HUDEP-2 (cell line): ENCODE measurements around the gene RAPGEF5.

Experiments used
- DNase-seq, 76 experiments: peaks; one replicate each; lab custom pipeline; 2025; ENCODE audit not compliant: unreplicated experiment in 76 of 76; lab: John Stamatoyannopoulos, UW

Gene RAPGEF5

GRCh38 chr7:22196429-22196828 lies 160.5 kb downstream of the RAPGEF5 start:
- no peak for DNase-seq

- no peak for DNase-seq
These were observed 161.4 kb downstream of the RAPGEF5 start for GRCh38 chr7:22195397-22196172.

GRCh38 chr7:22194658-22195273 lies 162.2 kb downstream of the RAPGEF5 start:
- no peak for DNase-seq

GRCh38 chr7:22193450-22193983 lies 163.4 kb downstream of the RAPGEF5 start:
- DNase-seq = no peak

- DNase-seq = no peak
These were observed 164.2 kb downstream of the RAPGEF5 start for GRCh38 chr7:22192801-22193200.

GRCh38 chr7:22190736-22191135 lies 166.2 kb downstream of the RAPGEF5 start:
- DNase-seq = no peak

- no peak for DNase-seq
These were observed 167.2 kb downstream of the RAPGEF5 start for GRCh38 chr7:22189741-22190140.

DNA sequence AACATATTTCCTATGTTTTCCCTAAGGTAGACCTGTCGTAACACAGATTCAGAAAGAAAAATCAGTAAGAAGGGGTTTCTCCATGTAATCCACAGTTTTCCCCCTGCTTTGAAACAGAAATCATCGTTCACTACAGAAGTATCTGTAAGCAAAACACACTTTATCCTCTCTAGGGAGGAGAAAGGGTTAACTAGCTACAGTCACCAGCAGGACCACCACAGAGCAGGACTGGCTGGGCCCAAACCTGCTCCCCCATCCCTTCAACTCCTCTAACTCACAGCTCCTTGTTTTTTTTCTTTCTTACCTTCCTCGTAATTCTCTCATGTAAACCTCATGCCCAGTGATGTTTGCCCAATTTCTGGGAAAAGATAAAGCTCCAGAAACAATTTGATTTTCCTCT lies 167.7 kb downstream of the RAPGEF5 start:
- DNase-seq = no peak

- no peak for DNase-seq
These were observed 169.1 kb downstream of the RAPGEF5 start for GRCh38 chr7:22187691-22188348.

GRCh38 chr7:22185559-22185958 lies 171.4 kb downstream of the RAPGEF5 start:
- DNase-seq = no peak

- no peak for DNase-seq
These were observed 172.3 kb downstream of the RAPGEF5 start for GRCh38 chr7:22184549-22185199.

GRCh38 chr7:22183522-22184280 lies 173.3 kb downstream of the RAPGEF5 start:
- no peak for DNase-seq

GRCh38 chr7:22182149-22182548 lies 174.8 kb downstream of the RAPGEF5 start:
- DNase-seq = no peak

DNA sequence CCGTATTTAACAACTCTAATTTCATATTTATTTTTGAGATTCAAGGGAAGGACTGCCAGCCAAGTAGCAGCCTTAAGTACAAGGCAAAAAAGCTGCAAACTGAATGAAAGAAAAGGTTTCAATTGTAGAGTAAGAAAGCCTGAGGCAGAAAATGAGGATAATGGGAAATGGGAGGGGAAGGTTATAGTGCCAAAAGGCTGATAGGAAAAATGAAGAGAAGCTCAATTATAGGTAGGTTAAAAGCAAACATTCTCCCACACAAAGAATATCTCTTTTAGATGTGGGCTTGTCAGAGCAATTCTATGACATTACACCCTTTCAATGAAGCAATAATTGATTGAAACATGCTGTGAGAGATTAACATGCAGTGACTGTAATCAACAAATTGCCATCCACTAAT lies 175.3 kb downstream of the RAPGEF5 start:
- no peak for DNase-seq

DNA sequence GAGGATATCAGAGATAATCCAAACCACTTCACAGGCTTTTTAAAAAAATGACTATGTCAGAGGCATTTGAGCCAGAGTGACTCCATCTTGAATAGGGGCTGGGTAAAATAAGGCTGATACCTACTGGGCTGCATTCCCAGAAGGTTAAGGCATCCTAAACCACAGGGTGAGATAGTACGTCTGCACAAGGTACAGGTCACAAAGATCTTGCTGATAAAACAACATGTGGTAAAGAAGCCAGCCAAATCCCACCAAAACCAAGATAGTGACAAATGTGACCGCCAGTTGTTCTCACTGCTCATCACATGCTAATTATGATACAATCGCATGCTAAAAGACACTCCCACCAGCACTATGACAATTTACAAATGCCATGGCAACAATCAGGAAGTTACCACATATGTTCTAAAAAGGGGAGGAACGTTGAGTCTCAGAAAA lies 177.5 kb downstream of the RAPGEF5 start:
- DNase-seq = peak in 38 of 76 experiments; percentile 1 to 74 (median 44)

- DNase-seq = no peak
These were observed 178.2 kb downstream of the RAPGEF5 start for GRCh38 chr7:22178735-22179134.

DNA sequence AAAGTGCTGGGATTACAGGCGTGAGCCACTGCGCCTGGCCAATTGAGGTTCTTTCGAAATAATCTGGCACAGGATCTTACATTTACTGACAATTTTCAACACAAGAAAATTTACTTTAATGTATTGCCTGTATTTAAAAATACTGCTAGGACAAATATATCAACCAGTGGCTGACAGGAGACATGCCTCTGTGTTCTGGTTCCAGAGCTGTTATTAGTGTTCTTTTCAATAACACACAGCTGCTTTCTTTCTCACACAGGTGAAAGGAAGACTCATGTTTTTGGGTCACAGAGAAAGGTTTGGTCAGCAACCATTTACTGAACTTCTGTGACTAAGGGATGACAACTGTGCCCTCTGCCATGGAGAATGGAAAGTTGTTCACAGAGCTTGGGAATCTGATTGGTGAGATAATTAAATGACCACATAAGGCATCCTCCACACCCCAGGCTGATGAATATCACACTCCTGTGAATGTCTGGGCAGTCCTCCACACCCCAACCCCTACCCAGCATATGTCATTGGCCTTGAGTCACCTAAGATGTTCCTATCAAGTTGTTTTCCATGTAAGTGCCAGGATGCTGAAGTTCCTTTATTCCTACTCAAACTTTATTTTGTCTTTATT lies 180.1 kb downstream of the RAPGEF5 start:
- peak in 2 of 76 experiments; percentile 7 to 8 for DNase-seq

GRCh38 chr7:22174574-22174953 lies 182.4 kb downstream of the RAPGEF5 start:
- no peak for DNase-seq

GRCh38 chr7:22173685-22174573 lies 183.0 kb downstream of the RAPGEF5 start:
- peak in 40 of 76 experiments; percentile 5 to 70 (median 27) for DNase-seq
